Liver (tissue), 9 donors: ENCODE measurements around the gene CRTC2. TPM values are rescaled to one million over a fixed set of nuclear protein-coding genes. Genes with fewer than 3 reads are reported as not detected.
A peak's percentile ranks its signal among the peaks of the same experiment; 100 is the strongest.

Experiments
- DNase-seq: peaks from one replicate; pipeline ENCODE4 v3.0.0-alpha.2; 2017; ENCODE audit warnings: low spot score
- H3K27ac ChIP-seq, 2 donors: one replicate each; pipeline ENCODE4 v1.7.0; 2013; ENCODE audit warnings: inconsistent platforms in 2 of 2, low read length in 2 of 2, control low read depth in 1 of 2, low read depth in 1 of 2, mild to moderate bottlenecking in 1 of 2
- H3K27me3 ChIP-seq, 4 donors: one replicate each; pipeline versions ENCODE4 v1.6.1 to v1.7.0; 2013; ENCODE audit warnings: low read length in 3 of 4, inconsistent platforms in 1 of 4, mild to moderate bottlenecking in 1 of 4, moderate library complexity in 1 of 4; ENCODE audit not compliant: control insufficient read depth in 4 of 4, insufficient read depth in 4 of 4
- H3K36me3 ChIP-seq, 4 donors: one replicate each; pipeline versions ENCODE4 v1.6.1 to v1.7.0; 2013; ENCODE audit warnings: low read length in 3 of 4, mild to moderate bottlenecking in 3 of 4, low read depth in 1 of 4, moderate library complexity in 1 of 4; ENCODE audit not compliant: control insufficient read depth in 4 of 4, insufficient read depth in 3 of 4
- H3K4me1 ChIP-seq, 4 donors: one replicate each; pipeline versions ENCODE4 v1.6.1 to v1.7.0; 2013; ENCODE audit warnings: low read length in 3 of 4, mild to moderate bottlenecking in 3 of 4, moderate library complexity in 1 of 4; ENCODE audit not compliant: control insufficient read depth in 4 of 4, insufficient read depth in 4 of 4
- H3K4me3 ChIP-seq, 3 donors: one replicate each; pipeline versions ENCODE4 v1.6.1 to v1.7.0; 2013; ENCODE audit warnings: low read length in 3 of 3, control low read depth in 1 of 3, low read depth in 1 of 3, mild to moderate bottlenecking in 1 of 3
- H3K9ac ChIP-seq, 2 donors: one replicate each; pipeline ENCODE4 v1.7.0; 2013; ENCODE audit warnings: low read length in 2 of 2, mild to moderate bottlenecking in 2 of 2, moderate library complexity in 2 of 2, control low read depth in 1 of 2, low read depth in 1 of 2
- H3K9me3 ChIP-seq, 4 donors: one replicate each; pipeline versions ENCODE4 v1.6.1 to v1.7.0; 2013; ENCODE audit warnings: low read length in 3 of 4; ENCODE audit not compliant: control insufficient read depth in 4 of 4
- EGR1 ChIP-seq, 2 donors: IDR thresholded peaks; 2 replicates each; pipeline ENCODE4 v1.6.1; 2016 to 2018; ENCODE audit warnings: antibody characterized with exemption in 2 of 2, low read depth in 2 of 2
- FOXA1 ChIP-seq: IDR thresholded peaks from 2 replicates; pipeline ENCODE4 v1.6.1; 2016; ENCODE audit warnings: antibody characterized with exemption
- FOXA2 ChIP-seq: IDR thresholded peaks from 2 replicates; pipeline ENCODE4 v1.6.1; 2016; ENCODE audit warnings: antibody characterized with exemption
- GABPA ChIP-seq, 2 donors: IDR thresholded peaks in 1 of 2; conservative IDR thresholded peaks in 1 of 2; 2 replicates each; pipeline ENCODE4 v1.6.1; 2016; ENCODE audit warnings: antibody characterized with exemption in 2 of 2, mild to moderate bottlenecking in 1 of 2, moderate library complexity in 1 of 2
- HNF4A ChIP-seq, 2 donors: conservative IDR thresholded peaks; 2 replicates each; pipeline ENCODE4 v1.6.1; 2016; ENCODE audit warnings: antibody characterized with exemption in 2 of 2, mild to moderate bottlenecking in 2 of 2
- HNF4G ChIP-seq: IDR thresholded peaks from 2 replicates; pipeline ENCODE4 v1.6.1; 2016; ENCODE audit warnings: antibody characterized with exemption
- JUND ChIP-seq, 2 donors: IDR thresholded peaks; 2 replicates each; pipeline ENCODE4 v1.6.1; 2016; ENCODE audit warnings: antibody characterized with exemption in 2 of 2
- NR2F2 ChIP-seq: IDR thresholded peaks from 2 replicates; pipeline ENCODE4 v1.6.1; 2016; ENCODE audit warnings: antibody characterized with exemption
- RAD21 ChIP-seq, 2 donors: IDR thresholded peaks; 2 replicates each; pipeline ENCODE4 v1.6.1; 2016; ENCODE audit warnings: antibody characterized with exemption in 2 of 2, mild to moderate bottlenecking in 2 of 2
- RXRA ChIP-seq, 2 donors: IDR thresholded peaks; 2 replicates each; pipeline ENCODE4 v1.6.1; 2017 to 2018; ENCODE audit warnings: antibody characterized with exemption in 2 of 2, mild to moderate bottlenecking in 1 of 2
- SP1 ChIP-seq: IDR thresholded peaks from 2 replicates; pipeline ENCODE4 v1.6.1; 2018; ENCODE audit warnings: antibody characterized with exemption, mild to moderate bottlenecking
- TAF1 ChIP-seq: conservative IDR thresholded peaks from 2 replicates; pipeline ENCODE4 v1.6.1; 2016; ENCODE audit warnings: antibody characterized with exemption, mild to moderate bottlenecking
- YY1 ChIP-seq: IDR thresholded peaks from 2 replicates; pipeline ENCODE4 v1.6.1; 2016; ENCODE audit warnings: antibody characterized with exemption, mild to moderate bottlenecking
- WGBS: extraction: QIAGEN DNeasy Blood & Tissue Kit; methylation state at CpG from one replicate; pipeline ENCODE4 v1.1.7; 2013; 5-methylcytosine and 5-hydroxymethylcytosine counted together
- polyA plus RNA-seq, 2 donors: library from polyadenylated mRNA; stranded (reverse) in 1 of 2; unstranded in 1 of 2; fragments of 200-250 nt in 1 of 2; fragments of >200 nt in 1 of 2; fragmentation: Nextera tagmentation in 1 of 2; extraction: Ambion mirVana in 1 of 2; gene quantifications; one replicate each; pipeline versions ENCODE4 v1.2.1 to v1.2.3, GENCODE V29; 2013 to 2015
- total RNA-seq, 2 donors: library from RNA; depleted of rRNA; stranded (reverse); fragments of >200 nt; gene quantifications; one replicate each; pipeline ENCODE4 v1.2.3, GENCODE V29; 2014
- TF ChIP-seq, protein P1 (sequence below): IDR thresholded peaks from 2 replicates; pipeline ENCODE4 v1.6.1; 2016; ENCODE audit warnings: antibody characterized with exemption
- TF ChIP-seq, protein P2 (sequence below): IDR thresholded peaks from 2 replicates; pipeline ENCODE4 v1.6.1; 2016; ENCODE audit warnings: antibody characterized with exemption
- TF ChIP-seq, protein P3 (sequence below): IDR thresholded peaks from 2 replicates; pipeline ENCODE4 v1.6.1; 2016; ENCODE audit warnings: antibody characterized with exemption, mild to moderate bottlenecking
- TF ChIP-seq, protein P4 (sequence below): fragments of 150-350 bp; IDR thresholded peaks from 2 replicates; pipeline ENCODE4 v1.5.1; 2017; ENCODE audit warnings: improper control_type of control experiment, low read depth, low read length; ENCODE audit not compliant: missing input control
- TF ChIP-seq, protein P5 (sequence below): IDR thresholded peaks from 2 replicates; pipeline ENCODE4 v1.6.1; 2016; ENCODE audit warnings: antibody characterized with exemption
- donor health status: healthy.
- donor health status: healthy.
- donor health status: healthy.
- donor health status: healthy.
- donor health status: healthy.

CRTC2 gene
- total and polyA plus RNA-seq, 4 donors: 4.9 to 14.9 (median 8.2) TPM

DNA sequence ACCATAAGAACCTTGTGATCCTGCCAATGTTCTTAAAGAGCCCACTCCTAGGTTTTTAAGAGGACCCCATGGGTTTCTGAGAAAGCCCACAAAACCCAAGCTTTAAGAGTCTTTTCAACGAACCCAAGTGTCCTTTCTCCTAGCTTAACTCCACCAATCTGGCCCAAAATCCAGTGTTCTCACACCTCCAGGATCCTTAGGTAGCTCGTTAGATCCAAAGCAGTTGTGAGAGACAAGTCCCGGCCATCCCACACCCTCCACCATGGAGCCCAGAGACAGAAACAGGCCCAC lies 13.6 kb downstream of the CRTC2 start:
- H3K9me3 ChIP-seq: no peaks in the 10 kb centered on the region
- H3K27ac ChIP-seq: peak overlapping the region; percentile 94 to 95
- H3K4me3 ChIP-seq: peak overlapping the region; percentile 22 to 97 (median 80)
- 76% methylated on average over 3 of the region's 3 CpGs for WGBS
- H3K9ac ChIP-seq: peak overlapping the region in 1 of 2 donors; percentile 56
- no peak for TF ChIP-seq JUND (IDR thresholded peaks at IDR 0.05)
- TF ChIP-seq, protein P1, sequence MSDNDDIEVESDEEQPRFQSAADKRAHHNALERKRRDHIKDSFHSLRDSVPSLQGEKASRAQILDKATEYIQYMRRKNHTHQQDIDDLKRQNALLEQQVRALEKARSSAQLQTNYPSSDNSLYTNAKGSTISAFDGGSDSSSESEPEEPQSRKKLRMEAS: no peak
- TF ChIP-seq, protein P2, sequence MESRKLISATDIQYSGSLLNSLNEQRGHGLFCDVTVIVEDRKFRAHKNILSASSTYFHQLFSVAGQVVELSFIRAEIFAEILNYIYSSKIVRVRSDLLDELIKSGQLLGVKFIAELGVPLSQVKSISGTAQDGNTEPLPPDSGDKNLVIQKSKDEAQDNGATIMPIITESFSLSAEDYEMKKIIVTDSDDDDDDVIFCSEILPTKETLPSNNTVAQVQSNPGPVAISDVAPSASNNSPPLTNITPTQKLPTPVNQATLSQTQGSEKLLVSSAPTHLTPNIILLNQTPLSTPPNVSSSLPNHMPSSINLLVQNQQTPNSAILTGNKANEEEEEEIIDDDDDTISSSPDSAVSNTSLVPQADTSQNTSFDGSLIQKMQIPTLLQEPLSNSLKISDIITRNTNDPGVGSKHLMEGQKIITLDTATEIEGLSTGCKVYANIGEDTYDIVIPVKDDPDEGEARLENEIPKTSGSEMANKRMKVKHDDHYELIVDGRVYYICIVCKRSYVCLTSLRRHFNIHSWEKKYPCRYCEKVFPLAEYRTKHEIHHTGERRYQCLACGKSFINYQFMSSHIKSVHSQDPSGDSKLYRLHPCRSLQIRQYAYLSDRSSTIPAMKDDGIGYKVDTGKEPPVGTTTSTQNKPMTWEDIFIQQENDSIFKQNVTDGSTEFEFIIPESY: no peak
- TF ChIP-seq SP1: no peak
- TF ChIP-seq, protein P3, sequence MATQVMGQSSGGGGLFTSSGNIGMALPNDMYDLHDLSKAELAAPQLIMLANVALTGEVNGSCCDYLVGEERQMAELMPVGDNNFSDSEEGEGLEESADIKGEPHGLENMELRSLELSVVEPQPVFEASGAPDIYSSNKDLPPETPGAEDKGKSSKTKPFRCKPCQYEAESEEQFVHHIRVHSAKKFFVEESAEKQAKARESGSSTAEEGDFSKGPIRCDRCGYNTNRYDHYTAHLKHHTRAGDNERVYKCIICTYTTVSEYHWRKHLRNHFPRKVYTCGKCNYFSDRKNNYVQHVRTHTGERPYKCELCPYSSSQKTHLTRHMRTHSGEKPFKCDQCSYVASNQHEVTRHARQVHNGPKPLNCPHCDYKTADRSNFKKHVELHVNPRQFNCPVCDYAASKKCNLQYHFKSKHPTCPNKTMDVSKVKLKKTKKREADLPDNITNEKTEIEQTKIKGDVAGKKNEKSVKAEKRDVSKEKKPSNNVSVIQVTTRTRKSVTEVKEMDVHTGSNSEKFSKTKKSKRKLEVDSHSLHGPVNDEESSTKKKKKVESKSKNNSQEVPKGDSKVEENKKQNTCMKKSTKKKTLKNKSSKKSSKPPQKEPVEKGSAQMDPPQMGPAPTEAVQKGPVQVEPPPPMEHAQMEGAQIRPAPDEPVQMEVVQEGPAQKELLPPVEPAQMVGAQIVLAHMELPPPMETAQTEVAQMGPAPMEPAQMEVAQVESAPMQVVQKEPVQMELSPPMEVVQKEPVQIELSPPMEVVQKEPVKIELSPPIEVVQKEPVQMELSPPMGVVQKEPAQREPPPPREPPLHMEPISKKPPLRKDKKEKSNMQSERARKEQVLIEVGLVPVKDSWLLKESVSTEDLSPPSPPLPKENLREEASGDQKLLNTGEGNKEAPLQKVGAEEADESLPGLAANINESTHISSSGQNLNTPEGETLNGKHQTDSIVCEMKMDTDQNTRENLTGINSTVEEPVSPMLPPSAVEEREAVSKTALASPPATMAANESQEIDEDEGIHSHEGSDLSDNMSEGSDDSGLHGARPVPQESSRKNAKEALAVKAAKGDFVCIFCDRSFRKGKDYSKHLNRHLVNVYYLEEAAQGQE: no peak
- TF ChIP-seq HNF4G: no peak
- TF ChIP-seq FOXA2: no peak
- no peak for TF ChIP-seq GABPA (IDR thresholded peaks at IDR 0.05 in 1 of 2, conservative IDR thresholded peaks at IDR 0.05 in 1 of 2)
- TF ChIP-seq TAF1: no peak
- TF ChIP-seq EGR1 (IDR thresholded peaks at IDR 0.05; ENCODE audit: low read depth in 2 of 2): no peak
- no peak for TF ChIP-seq YY1
- no peak for TF ChIP-seq HNF4A (conservative IDR thresholded peaks at IDR 0.05)
- TF ChIP-seq, protein P4, sequence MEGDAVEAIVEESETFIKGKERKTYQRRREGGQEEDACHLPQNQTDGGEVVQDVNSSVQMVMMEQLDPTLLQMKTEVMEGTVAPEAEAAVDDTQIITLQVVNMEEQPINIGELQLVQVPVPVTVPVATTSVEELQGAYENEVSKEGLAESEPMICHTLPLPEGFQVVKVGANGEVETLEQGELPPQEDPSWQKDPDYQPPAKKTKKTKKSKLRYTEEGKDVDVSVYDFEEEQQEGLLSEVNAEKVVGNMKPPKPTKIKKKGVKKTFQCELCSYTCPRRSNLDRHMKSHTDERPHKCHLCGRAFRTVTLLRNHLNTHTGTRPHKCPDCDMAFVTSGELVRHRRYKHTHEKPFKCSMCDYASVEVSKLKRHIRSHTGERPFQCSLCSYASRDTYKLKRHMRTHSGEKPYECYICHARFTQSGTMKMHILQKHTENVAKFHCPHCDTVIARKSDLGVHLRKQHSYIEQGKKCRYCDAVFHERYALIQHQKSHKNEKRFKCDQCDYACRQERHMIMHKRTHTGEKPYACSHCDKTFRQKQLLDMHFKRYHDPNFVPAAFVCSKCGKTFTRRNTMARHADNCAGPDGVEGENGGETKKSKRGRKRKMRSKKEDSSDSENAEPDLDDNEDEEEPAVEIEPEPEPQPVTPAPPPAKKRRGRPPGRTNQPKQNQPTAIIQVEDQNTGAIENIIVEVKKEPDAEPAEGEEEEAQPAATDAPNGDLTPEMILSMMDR: no peak
- TF ChIP-seq, protein P5, sequence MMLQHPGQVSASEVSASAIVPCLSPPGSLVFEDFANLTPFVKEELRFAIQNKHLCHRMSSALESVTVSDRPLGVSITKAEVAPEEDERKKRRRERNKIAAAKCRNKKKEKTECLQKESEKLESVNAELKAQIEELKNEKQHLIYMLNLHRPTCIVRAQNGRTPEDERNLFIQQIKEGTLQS: no peak
- no peak for TF ChIP-seq RXRA (IDR thresholded peaks at IDR 0.05)
- no peak for TF ChIP-seq FOXA1
- no peak for TF ChIP-seq NR2F2
- no peak for TF ChIP-seq RAD21 (IDR thresholded peaks at IDR 0.05)
- peaks cover 5 to 35% (median 16%) of the 10 kb centered on the region in 4 donors for H3K36me3 ChIP-seq
- H3K27me3 ChIP-seq: no peaks in the 10 kb centered on the region
- peaks cover 14 to 38% (median 24%) of the 10 kb centered on the region in 4 donors for H3K4me1 ChIP-seq
- no peak for DNase-seq
